ENCODE measurements around the gene TDP1.
"Not testable (repeated sequence)": the region's sequence is repeated elsewhere in the genome, so short reads cannot be mapped to it uniquely, and the experiment has no call there.

TDP1 gene

GRCh38 chr14:89990218-89990617 lies 34.5 kb downstream of the TDP1 start:
- DNase-seq (ENCODE audit: low spot score), result no peak

GRCh38 chr14:89990623-89991275 lies 35.0 kb downstream of the TDP1 start:
- DNase-seq (ENCODE audit: low spot score), result no peak

GRCh38 chr14:89992273-89992672 lies 36.5 kb downstream of the TDP1 start:
- no peak for DNase-seq (ENCODE audit: low spot score)

- DNase-seq (ENCODE audit: low spot score), result no peak
Measured at GRCh38 chr14:89996963-89997362, 41.2 kb downstream of the TDP1 start.

- no peak for DNase-seq (ENCODE audit: low spot score)
Measured at GRCh38 chr14:90000935-90001334, 45.2 kb downstream of the TDP1 start.

GRCh38 chr14:90003526-90004307 lies 48.0 kb downstream of the TDP1 start:
- no peak for DNase-seq (ENCODE audit: low spot score)

GRCh38 chr14:90005441-90005840 lies 49.7 kb downstream of the TDP1 start:
- DNase-seq (ENCODE audit: low spot score), result no peak

- no peak for DNase-seq (ENCODE audit: low spot score)
Measured at GRCh38 chr14:90005939-90006530, 50.3 kb downstream of the TDP1 start.

- peak; percentile 21 for DNase-seq (ENCODE audit: low spot score)
Measured at GRCh38 chr14:90017371-90017770, 61.6 kb downstream of the TDP1 start.

GRCh38 chr14:90019824-90020523 lies 64.2 kb downstream of the TDP1 start:
- no peak for DNase-seq (ENCODE audit: low spot score)

- no peak for DNase-seq (ENCODE audit: low spot score)
Measured at GRCh38 chr14:90023176-90023896, 67.6 kb downstream of the TDP1 start.

GRCh38 chr14:90024910-90025309 lies 69.2 kb downstream of the TDP1 start:
- no peak for DNase-seq (ENCODE audit: low spot score)

GRCh38 chr14:90026608-90027007 lies 70.9 kb downstream of the TDP1 start:
- not testable (repeated sequence) for DNase-seq (ENCODE audit: low spot score)

GRCh38 chr14:90027842-90028241 lies 72.1 kb downstream of the TDP1 start:
- DNase-seq (ENCODE audit: low spot score), result no peak

- no peak for DNase-seq (ENCODE audit: low spot score)
Measured at GRCh38 chr14:90034156-90034555, 78.4 kb downstream of the TDP1 start.

GRCh38 chr14:90034835-90035525 lies 79.3 kb downstream of the TDP1 start:
- DNase-seq (ENCODE audit: low spot score), result no peak

- DNase-seq (ENCODE audit: low spot score), result no peak
Measured at GRCh38 chr14:90039253-90040010, 83.7 kb downstream of the TDP1 start.

GRCh38 chr14:90040411-90040810 lies 84.7 kb downstream of the TDP1 start:
- no peak for DNase-seq (ENCODE audit: low spot score)

GRCh38 chr14:90042496-90043252 lies 86.9 kb downstream of the TDP1 start:
- DNase-seq (ENCODE audit: low spot score), result no peak

GRCh38 chr14:90045616-90046015 lies 89.9 kb downstream of the TDP1 start:
- no peak for DNase-seq (ENCODE audit: low spot score)

All from hepatic stellate cell (primary cell).